IPS DF 4.7 (cell line): ENCODE results near the gene FJX1.

Experiments used
- DNase-seq: peaks from one replicate; pipeline ENCODE4 v3.0.0-alpha.2; 2013; ENCODE audit warnings: low spot score; ENCODE audit errors: extremely low read depth

FJX1 gene

GRCh38 chr11:35617687-35618496 lies at the start of gene FJX1:
Gene FJX1, plus strand, starts transcription at chr11:35618460. Its CDS starts 177 bp downstream, at chr11:35618637.
- DNase-seq = no peak

- DNase-seq = no peak
Measured at GRCh38 chr11:35571696-35572095, 46.6 kb upstream of the FJX1 start.

- DNase-seq = no peak
Measured at GRCh38 chr11:35579557-35580396, 38.5 kb upstream of the FJX1 start.

- no peak for DNase-seq
Measured at GRCh38 chr11:35580397-35580781, 37.9 kb upstream of the FJX1 start.

- no peak for DNase-seq
Measured at GRCh38 chr11:35582033-35582432, 36.2 kb upstream of the FJX1 start.

- DNase-seq = no peak
Measured at GRCh38 chr11:35583126-35583525, 35.1 kb upstream of the FJX1 start.

GRCh38 chr11:35583843-35584242 lies 34.4 kb upstream of the FJX1 start:
- DNase-seq = no peak

- DNase-seq = no peak
Measured at GRCh38 chr11:35584321-35584720, 33.9 kb upstream of the FJX1 start.

- DNase-seq = no peak
Measured at GRCh38 chr11:35585416-35585815, 32.8 kb upstream of the FJX1 start.

- no peak for DNase-seq
Measured at GRCh38 chr11:35586222-35586621, 32.0 kb upstream of the FJX1 start.

- DNase-seq = no peak
Measured at GRCh38 chr11:35587972-35588371, 30.3 kb upstream of the FJX1 start.

- no peak for DNase-seq
Measured at GRCh38 chr11:35588627-35589026, 29.6 kb upstream of the FJX1 start.

- no peak for DNase-seq
Measured at GRCh38 chr11:35589281-35589680, 29.0 kb upstream of the FJX1 start.

GRCh38 chr11:35590412-35590811 lies 27.8 kb upstream of the FJX1 start:
- DNase-seq = no peak

- no peak for DNase-seq
Measured at GRCh38 chr11:35593143-35593542, 25.1 kb upstream of the FJX1 start.

GRCh38 chr11:35594680-35595079 lies 23.6 kb upstream of the FJX1 start:
- DNase-seq = no peak

GRCh38 chr11:35598254-35599125 lies 19.8 kb upstream of the FJX1 start:
- DNase-seq = no peak

GRCh38 chr11:35600331-35600838 lies 17.9 kb upstream of the FJX1 start:
- no peak for DNase-seq

- no peak for DNase-seq
Measured at GRCh38 chr11:35602160-35602793, 16.0 kb upstream of the FJX1 start.

GRCh38 chr11:35602979-35603378 lies 15.3 kb upstream of the FJX1 start:
- DNase-seq = no peak

GRCh38 chr11:35605706-35606105 lies 12.6 kb upstream of the FJX1 start:
- no peak for DNase-seq
